Left lung (tissue), 10 donors: ENCODE results near the gene ARAP1. TPM values are rescaled to one million over a fixed set of nuclear protein-coding genes. Genes with fewer than 3 reads are reported as not detected.
A peak's percentile ranks its signal among the peaks of the same experiment; 100 is the strongest.

Experiments used
- ATAC-seq: fragments of 200-7000 bp; cut with Tn5 transposase; one replicate; pipeline ENCODE4 v1.9.1; 2020; ENCODE audit warnings: moderate library complexity
- DNase-seq, 4 donors: peaks; one replicate each; pipeline ENCODE4 v3.0.0-alpha.2; 2013 to 2020
- H3K27ac ChIP-seq, 2 donors: fragments of 200-600 bp; sonication (generic) in 1 of 2; one replicate each; pipeline versions ENCODE4 v1.5.0 to v1.8.0; 2020 to 2021
- H3K27me3 ChIP-seq, 2 donors: fragments of 200-600 bp; sonication (generic) in 1 of 2; one replicate each; pipeline versions ENCODE4 v1.5.0 to v1.8.0; 2020 to 2021
- H3K36me3 ChIP-seq, 2 donors: fragments of 200-600 bp; sonication (generic) in 1 of 2; one replicate each; pipeline versions ENCODE4 v1.5.0 to v1.8.0; 2020 to 2021
- H3K4me1 ChIP-seq, 2 donors: fragments of 200-600 bp; one replicate each; pipeline ENCODE4 v1.8.0; 2021
- H3K4me3 ChIP-seq, 2 donors: fragments of 200-600 bp; sonication (generic) in 1 of 2; one replicate each; pipeline versions ENCODE4 v1.5.0 to v1.8.0; 2020 to 2021; ENCODE audit warnings: mild to moderate bottlenecking in 1 of 2
- H3K9me3 ChIP-seq, 2 donors: fragments of 200-600 bp; sonication (generic) in 1 of 2; one replicate each; pipeline versions ENCODE4 v1.5.0 to v1.8.0; 2020 to 2021
- intact Hi-C, 2 donors: fragments of 100-400 bp; cut with DNase I; formaldehyde crosslinking; loops; one replicate each; pipeline versions ENCODE4 v1.11.2 to v1.14.2; 2022
- polyA plus RNA-seq, 6 donors: library from polyadenylated mRNA; unstranded; fragments of 120-200 nt; gene quantifications; one replicate each; pipeline ENCODE4 v1.2.1, GENCODE V29; 2013; ENCODE audit not compliant: insufficient read length in 6 of 6
- total RNA-seq, 2 donors: library from RNA; stranded (reverse); fragmentation: NEBNext Ultra II Directional; extraction: Animal tissue kit (Norgen Biotek cat#: 25700); gene quantifications; one replicate each; pipeline ENCODE4 v1.2.1, GENCODE V29; 2021
- TF ChIP-seq, protein P1 (sequence below), 2 donors: fragments of 200-600 bp; sonication (generic) in 1 of 2; IDR thresholded peaks; one replicate each; pipeline versions ENCODE4 v1.5.0 to v1.8.0; 2021; ENCODE audit warnings: antibody characterized with exemption in 2 of 2
- donor health status: DM: no; HTN: yes; CAD: no.
- donor health status: DM: no; HTN: no; CAD: no.

ARAP1 gene
- total and polyA plus RNA-seq, 8 donors = 80.0 to 222 (median 97.7) TPM

DNA sequence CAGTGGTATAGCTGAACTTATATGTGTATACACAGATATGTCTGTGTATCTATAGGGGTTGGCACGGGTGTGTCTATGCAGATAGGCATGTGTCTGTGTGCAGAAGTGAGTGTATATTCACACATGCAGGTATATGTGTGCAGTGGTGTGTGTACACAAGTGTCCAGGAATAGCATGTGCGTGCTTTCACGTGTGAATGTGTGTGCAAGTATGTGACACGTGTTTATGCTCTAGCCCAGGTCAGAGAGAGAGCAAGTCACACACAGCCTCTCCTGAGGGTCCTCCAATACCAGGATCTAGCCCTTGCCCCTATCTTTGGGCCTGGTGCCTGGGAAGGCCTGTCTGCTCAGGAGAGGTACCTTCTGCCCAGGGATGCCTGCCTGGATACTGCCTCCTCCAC lies 104.3 kb downstream of the ARAP1 start:
- TF ChIP-seq, protein P1, sequence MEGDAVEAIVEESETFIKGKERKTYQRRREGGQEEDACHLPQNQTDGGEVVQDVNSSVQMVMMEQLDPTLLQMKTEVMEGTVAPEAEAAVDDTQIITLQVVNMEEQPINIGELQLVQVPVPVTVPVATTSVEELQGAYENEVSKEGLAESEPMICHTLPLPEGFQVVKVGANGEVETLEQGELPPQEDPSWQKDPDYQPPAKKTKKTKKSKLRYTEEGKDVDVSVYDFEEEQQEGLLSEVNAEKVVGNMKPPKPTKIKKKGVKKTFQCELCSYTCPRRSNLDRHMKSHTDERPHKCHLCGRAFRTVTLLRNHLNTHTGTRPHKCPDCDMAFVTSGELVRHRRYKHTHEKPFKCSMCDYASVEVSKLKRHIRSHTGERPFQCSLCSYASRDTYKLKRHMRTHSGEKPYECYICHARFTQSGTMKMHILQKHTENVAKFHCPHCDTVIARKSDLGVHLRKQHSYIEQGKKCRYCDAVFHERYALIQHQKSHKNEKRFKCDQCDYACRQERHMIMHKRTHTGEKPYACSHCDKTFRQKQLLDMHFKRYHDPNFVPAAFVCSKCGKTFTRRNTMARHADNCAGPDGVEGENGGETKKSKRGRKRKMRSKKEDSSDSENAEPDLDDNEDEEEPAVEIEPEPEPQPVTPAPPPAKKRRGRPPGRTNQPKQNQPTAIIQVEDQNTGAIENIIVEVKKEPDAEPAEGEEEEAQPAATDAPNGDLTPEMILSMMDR (IDR thresholded peaks at IDR 0.05) = no peak
- H3K36me3 ChIP-seq = no peaks in the 10 kb centered on the region
- H3K27ac ChIP-seq = no peak overlapping the region
- intact Hi-C loops = loop anchor here in 1 of 2 donors (10.0 kb wide), 1 partner anchor 173 kb away; no protein-coding TSS in a partner anchor
- H3K9me3 ChIP-seq = no peaks in the 10 kb centered on the region
- H3K4me1 ChIP-seq = peaks cover 3 to 9% of the 10 kb centered on the region in 2 donors
- H3K27me3 ChIP-seq = peaks cover 0 to 11% of the 10 kb centered on the region in 2 donors
- no peak overlapping the region for H3K4me3 ChIP-seq
- ATAC-seq (no peak), DNase-seq (no peak)

DNA sequence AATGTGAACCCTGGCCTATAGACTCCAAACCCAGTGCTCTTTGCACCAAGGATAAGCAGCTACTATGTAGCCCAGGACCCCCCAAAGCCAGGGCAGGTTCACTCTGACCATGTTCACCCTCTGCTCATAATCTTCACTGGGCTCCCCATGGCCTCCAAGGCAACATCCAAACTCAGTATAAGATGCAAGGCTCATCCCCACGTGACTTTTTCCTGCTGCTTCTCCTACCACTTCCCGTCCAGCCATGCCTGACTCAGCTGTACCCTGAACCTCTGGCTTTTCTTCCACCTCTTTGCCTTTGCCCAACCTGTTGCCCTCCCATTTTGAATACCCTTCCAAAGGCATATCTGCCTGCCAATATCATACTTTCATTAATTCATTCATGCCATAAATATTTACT lies 105.7 kb downstream of the ARAP1 start:
- intact Hi-C loops = loop anchor here in 1 of 2 donors (10.0 kb wide), 1 partner anchor 172 kb away; no protein-coding TSS in a partner anchor
- Histone ChIP-seq H3K27ac (no peak overlapping the region), H3K9me3 (no peaks in the 10 kb centered on the region), H3K36me3 (no peaks in the 10 kb centered on the region), H3K4me1 (peaks cover 7 to 21% of the 10 kb centered on the region in 2 donors), H3K4me3 (no peak overlapping the region), H3K27me3 (peaks cover 4 to 25% of the 10 kb centered on the region in 2 donors)
- TF ChIP-seq, protein P1 (IDR thresholded peaks at IDR 0.05) = no peak
- DNase-seq = no peak
- no peak for ATAC-seq

DNA sequence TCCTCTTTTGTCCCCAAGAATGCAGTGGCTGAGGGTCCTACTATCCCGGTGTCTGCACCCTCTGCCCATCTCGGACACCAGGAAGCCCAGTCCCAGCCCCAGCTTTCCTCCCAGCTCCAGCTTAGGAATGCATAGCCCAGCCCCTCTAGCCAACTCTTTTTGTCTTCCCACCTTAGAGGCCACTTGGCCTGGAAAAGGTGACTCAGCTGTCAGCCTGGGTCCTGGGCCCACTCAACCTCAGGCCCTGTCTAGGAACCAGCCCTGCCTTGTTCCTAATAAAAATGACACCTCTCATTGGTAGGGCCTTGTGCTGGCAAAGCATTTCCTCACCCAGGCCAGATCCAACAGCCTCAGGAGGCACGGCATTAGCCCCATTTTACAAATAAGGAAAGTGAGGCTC lies 106.2 kb downstream of the ARAP1 start:
- no peak overlapping the region for H3K4me3 ChIP-seq
- peaks cover 7 to 21% of the 10 kb centered on the region in 2 donors for H3K4me1 ChIP-seq
- TF ChIP-seq, protein P1 (IDR thresholded peaks at IDR 0.05) = no peak
- intact Hi-C loops = loop anchor here in 1 of 2 donors (10.0 kb wide), 1 partner anchor 171 kb away; no protein-coding TSS in a partner anchor
- no peaks in the 10 kb centered on the region for H3K9me3 ChIP-seq
- H3K36me3 ChIP-seq = no peaks in the 10 kb centered on the region
- no peak overlapping the region for H3K27ac ChIP-seq
- DNase-seq (peak in 1 of 4 donors; percentile 14), ATAC-seq (no peak)
- H3K27me3 ChIP-seq = peaks cover 9 to 30% of the 10 kb centered on the region in 2 donors

DNA sequence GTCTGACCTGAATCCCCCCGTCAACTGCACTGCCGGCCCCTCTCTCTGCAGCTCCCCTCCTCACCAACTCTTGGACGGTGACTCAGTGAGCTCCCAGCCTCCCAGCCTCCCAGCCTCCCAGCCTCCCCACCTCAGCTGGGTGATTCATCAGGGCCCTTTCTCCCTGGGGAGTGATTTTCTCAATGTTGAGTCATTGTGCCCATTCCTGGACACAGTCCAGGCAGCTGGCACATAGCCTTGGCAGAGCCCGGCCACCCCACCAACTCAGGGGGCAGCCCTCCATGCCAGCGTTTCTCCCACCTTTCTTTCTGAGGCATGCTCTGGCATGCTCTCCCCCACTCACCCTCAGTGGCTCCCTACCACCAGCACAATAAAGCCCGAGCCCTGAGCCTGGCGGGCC lies 108.7 kb downstream of the ARAP1 start:
- ATAC-seq (no peak), DNase-seq (no peak)
- TF ChIP-seq, protein P1 (IDR thresholded peaks at IDR 0.05) = no peak
- Histone ChIP-seq H3K27ac (no peak overlapping the region), H3K4me1 (peaks cover 7 to 21% of the 10 kb centered on the region in 2 donors), H3K36me3 (no peaks in the 10 kb centered on the region), H3K9me3 (no peaks in the 10 kb centered on the region), H3K4me3 (peak overlapping the region in 1 of 2 donors; percentile 42), H3K27me3 (peaks cover 11 to 55% of the 10 kb centered on the region in 2 donors)
- intact Hi-C loops = loop anchor here in 1 of 2 donors (5.0 to 10.0 kb wide), 2 partner anchors 56 to 169 kb away; no protein-coding TSS in a partner anchor

DNA sequence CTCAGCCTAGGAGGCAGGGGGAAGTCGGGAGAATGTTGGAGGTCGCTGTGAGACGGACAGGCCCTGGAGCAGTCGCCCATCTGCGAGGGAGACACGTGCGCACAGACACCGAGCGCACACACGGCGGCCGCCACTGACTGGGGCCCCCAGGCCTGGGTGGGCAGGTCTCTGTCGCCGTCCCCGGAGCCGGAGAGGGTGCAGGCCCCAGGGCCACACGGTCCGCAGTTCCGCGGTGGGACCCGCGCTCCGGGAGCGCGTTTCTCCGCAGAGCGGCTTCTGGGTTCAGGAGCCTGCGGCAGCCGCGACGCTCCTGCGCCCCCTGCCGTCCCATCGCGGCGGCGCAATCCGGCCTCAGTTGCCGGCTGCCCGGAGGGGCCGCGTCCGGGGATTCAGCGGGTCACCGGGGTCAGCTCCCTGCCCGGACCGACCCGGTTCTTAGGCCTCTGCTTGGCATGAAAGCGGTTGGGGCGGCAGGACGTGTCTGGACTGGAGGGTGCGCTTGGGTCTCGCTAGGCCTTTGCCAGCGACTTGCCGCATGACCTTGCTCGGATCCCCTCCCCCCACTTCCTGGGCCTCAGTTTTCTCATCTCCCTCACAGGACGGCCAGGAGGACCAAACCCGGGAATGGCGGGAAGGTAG lies 109.2 kb downstream of the ARAP1 start:
- intact Hi-C loops = loop anchor here in 1 of 2 donors (5.0 to 10.0 kb wide), 2 partner anchors 56 to 168 kb away; no protein-coding TSS in a partner anchor
- Histone ChIP-seq H3K4me1 (peaks cover 7 to 21% of the 10 kb centered on the region in 2 donors), H3K27me3 (peaks cover 11 to 60% of the 10 kb centered on the region in 2 donors), H3K4me3 (peak overlapping the region; percentile 33 to 42), H3K36me3 (no peaks in the 10 kb centered on the region), H3K27ac (no peak overlapping the region), H3K9me3 (no peaks in the 10 kb centered on the region)
- ATAC-seq (peak; percentile 92), DNase-seq (peak; percentile 56 to 92 (median 64))
- TF ChIP-seq, protein P1 (IDR thresholded peaks at IDR 0.05) = peak; percentile 94 to 95
